GM23248 (cell line): ENCODE measurements around the gene KDM7A.

Source experiments
- EZH2 ChIP-seq: fragments of 200-600 bp; sonication (generic); IDR thresholded peaks from 2 replicates; pipeline ENCODE4 v1.6.1; 2018; ENCODE audit warnings: antibody characterized with exemption, mild to moderate bottlenecking; ENCODE audit not compliant: insufficient read depth, poor library complexity, severe bottlenecking
- EZH2phosphoT487 ChIP-seq: fragments of 200-600 bp; sonication (generic); IDR thresholded peaks from 2 replicates; pipeline ENCODE4 v1.6.1; 2018; ENCODE audit warnings: antibody characterized with exemption, moderate library complexity, mild to moderate bottlenecking, low read depth; ENCODE audit not compliant: insufficient read depth

- TF ChIP-seq EZH2 (no peak), EZH2phosphoT487 (no peak)
Measured at GRCh38 chr7:140054751-140055150, 122.0 kb downstream of the KDM7A start.
